SH-SY5Y (cell line): ENCODE results near the gene SLC9A2.

ENCODE experiments used
- GATA2 ChIP-seq: IDR thresholded peaks from 2 replicates; pipeline ENCODE4 v1.6.1; 2011; ENCODE audit warnings: mild to moderate bottlenecking, low read depth, low read length
- GATA3 ChIP-seq: IDR thresholded peaks from 2 replicates; pipeline ENCODE4 v1.6.1; 2011; ENCODE audit warnings: low read depth, mild to moderate bottlenecking, low read length, moderate library complexity

- TF ChIP-seq GATA3 (no peak), GATA2 (no peak)
Observed at GRCh38 chr2:102599486-102599885, 19.9 kb upstream of the SLC9A2 start.
